Panc1 (cell line): ENCODE results near the gene NCAPH2. TPM values are rescaled to one million over a fixed set of nuclear protein-coding genes. Genes with fewer than 3 reads are reported as not detected.

Experiments
- ATAC-seq: fragments of 200-7000 bp; cut with Tn5 transposase; 2 replicates; pipeline ENCODE4 v1.9.1; 2020; ENCODE audit warnings: mild to moderate bottlenecking, moderate library complexity
- BruUV-seq: library from RNA; stranded (reverse); fragments of 400-500 nt; replicated peaks from 2 replicates; lab custom pipeline; 2021; lab: Mats Ljungman, UMichigan
- CTCF ChIA-PET: fragments of 300-600 bp; sonication (Branson Sonifier 250); formaldehyde crosslinking; loops from one replicate; lab custom pipeline; 2022; ENCODE audit warnings: antibody characterized with exemption; lab: Charles Lee
- POLR2A ChIA-PET: fragments of 300-600 bp; sonication (Branson Sonifier 250); formaldehyde crosslinking; loops from one replicate; lab custom pipeline; 2022; ENCODE audit warnings: antibody characterized with exemption; lab: Charles Lee
- DNase-seq: peaks from one replicate; pipeline ENCODE4 v3.0.0-alpha.2; 2010; ENCODE audit warnings: low read depth, low spot score
- H3K27ac ChIP-seq: 2 replicates; pipeline ENCODE4 v1.5.1; 2011; ENCODE audit warnings: mild to moderate bottlenecking, low read length, inconsistent platforms
- H3K27me3 ChIP-seq: fragments of 200-500 bp; sonication (Bioruptor generic); 2 replicates; pipeline ENCODE4 v1.6.0; 2014; ENCODE audit warnings: low read length, inconsistent platforms; ENCODE audit not compliant: control insufficient read depth, insufficient read depth
- H3K36me3 ChIP-seq: fragments of 200-500 bp; sonication (Bioruptor generic); 2 replicates; pipeline ENCODE4 v1.5.1; 2014; ENCODE audit warnings: inconsistent platforms, mild to moderate bottlenecking, low read length, moderate library complexity; ENCODE audit not compliant: control insufficient read depth, insufficient read depth
- H3K4me1 ChIP-seq: 2 replicates; pipeline ENCODE4 v1.5.1; 2011; ENCODE audit warnings: inconsistent platforms, mild to moderate bottlenecking, low read length, moderate library complexity; ENCODE audit not compliant: control insufficient read depth, insufficient read depth
- H3K4me3 ChIP-seq, 2 experiments: 2 replicates each; pipeline ENCODE4 v1.5.1; 2011 to 2012; ENCODE audit warnings: low read depth in 2 of 2, low read length in 2 of 2, mild to moderate bottlenecking in 2 of 2, inconsistent platforms in 1 of 2, moderate library complexity in 1 of 2
- H3K9me3 ChIP-seq: fragments of 200-500 bp; sonication (Bioruptor generic); 2 replicates; pipeline ENCODE4 v1.5.1; 2014; ENCODE audit warnings: low read depth, mild to moderate bottlenecking, inconsistent platforms, low read length, moderate library complexity; ENCODE audit not compliant: control insufficient read depth, insufficient read depth
- CTCF ChIP-seq: fragments of 450-650 bp; IDR thresholded peaks from 2 replicates; pipeline ENCODE4 v1.5.1; 2017; ENCODE audit warnings: mild to moderate bottlenecking
- POLR2AphosphoS5 ChIP-seq: IDR thresholded peaks from 2 replicates; pipeline ENCODE4 v1.6.1; 2012; ENCODE audit warnings: mild to moderate bottlenecking, low read depth, low read length, moderate library complexity
- REST ChIP-seq, 2 experiments: IDR thresholded peaks; 2 replicates each; pipeline ENCODE4 v1.6.1; 2011 to 2012; ENCODE audit warnings: low read depth in 2 of 2, control low read depth in 1 of 2, low read length in 1 of 2, mild to moderate bottlenecking in 1 of 2, moderate library complexity in 1 of 2; ENCODE audit not compliant: insufficient read depth in 1 of 2
- SIN3A ChIP-seq: IDR thresholded peaks from 2 replicates; pipeline ENCODE4 v1.6.1; 2012; ENCODE audit warnings: low read depth, mild to moderate bottlenecking, low read length, moderate library complexity, borderline replicate concordance; ENCODE audit not compliant: insufficient read depth
- TCF7L2 ChIP-seq: IDR thresholded peaks from 2 replicates; pipeline ENCODE4 v1.6.1; 2011; ENCODE audit warnings: mild to moderate bottlenecking, low read depth, low read length, inconsistent platforms
- in situ Hi-C: cut with HindIII; loops from 2 replicates; pipeline ENCODE4 v1.10.0; 2016; ENCODE audit warnings: low sequenced_read_pairs, low pct_unique_long_range_greater_than_20kb
- intact Hi-C: fragments of 100-400 bp; cut with micrococcal nuclease; formaldehyde crosslinking; loops from one replicate; pipeline ENCODE4 v1.10.0; 2022; ENCODE audit not compliant: unreplicated experiment
- total RNA-seq: library from RNA; stranded (reverse); gene quantifications from one replicate; pipeline ENCODE4 v1.2.1, GENCODE V29; 2021; ENCODE audit not compliant: unreplicated experiment

The NCAPH2 gene
- total RNA-seq, 1 experiment from 2014 or later: 55.6 TPM

GRCh38 chr22:50482107-50483074, 25.6 kb upstream of the NCAPH2 start:
- ChIA-PET POLR2A (no interaction called here), CTCF (no interaction called here)
- Histone ChIP-seq H3K4me1 (peaks cover 13% of the 10 kb centered on the region), H3K9me3 (no peaks in the 10 kb centered on the region), H3K4me3 (peak overlapping the region; percentile 57 to 72), H3K27me3 (no peaks in the 10 kb centered on the region), H3K36me3 (no peaks in the 10 kb centered on the region), H3K27ac (peak overlapping the region; percentile 63; the same call in 1 of the 2 replicates)
- ATAC-seq (no peak), DNase-seq (no peak)
- no TSS peak for BruUV-seq
- intact Hi-C loops (no loop called here), in situ Hi-C loops (no loop called here)
- no peak for TF ChIP-seq TCF7L2

- Histone ChIP-seq H3K4me3 (no peak overlapping the region), H3K4me1 (peaks cover 13% of the 10 kb centered on the region), H3K36me3 (no peaks in the 10 kb centered on the region), H3K27me3 (no peaks in the 10 kb centered on the region), H3K9me3 (no peaks in the 10 kb centered on the region), H3K27ac (no peak overlapping the region)
- ATAC-seq: no peak
- no peak for DNase-seq
- intact Hi-C loops (no loop called here), in situ Hi-C loops (no loop called here)
- BruUV-seq: no TSS peak
- CTCF ChIA-PET: no interaction called here
- POLR2A ChIA-PET: no interaction called here
- TF ChIP-seq TCF7L2: no peak
- TF ChIP-seq SIN3A: no peak
- TF ChIP-seq CTCF: no peak
- no peak for TF ChIP-seq POLR2AphosphoS5
- no peak for TF ChIP-seq REST (IDR thresholded peaks at IDR 0.05; ENCODE audit: insufficient read depth in 1 of 2, low read depth in 2 of 2, low read length in 1 of 2)
These were observed 24.9 kb upstream of the NCAPH2 start for GRCh38 chr22:50483106-50483505.

- CTCF ChIA-PET: no interaction called here
- ATAC-seq: no peak
- no peaks in the 10 kb centered on the region for H3K36me3 ChIP-seq
- no peaks in the 10 kb centered on the region for H3K9me3 ChIP-seq
- peaks cover 13% of the 10 kb centered on the region for H3K4me1 ChIP-seq
- no peak overlapping the region for H3K4me3 ChIP-seq
- no peak for DNase-seq
- in situ Hi-C loops (no loop called here), intact Hi-C loops (no loop called here)
- no peaks in the 10 kb centered on the region for H3K27me3 ChIP-seq
- POLR2A ChIA-PET: no interaction called here
- BruUV-seq: no TSS peak
- TF ChIP-seq TCF7L2 (no peak), SIN3A (no peak), REST (IDR thresholded peaks at IDR 0.05; ENCODE audit: insufficient read depth in 1 of 2, low read depth in 2 of 2, low read length in 1 of 2) (no peak), POLR2AphosphoS5 (no peak), CTCF (no peak)
- no peak overlapping the region for H3K27ac ChIP-seq
These were observed 24.5 kb upstream of the NCAPH2 start for GRCh38 chr22:50483556-50483955.
